Measurements from ENCODE around the gene PWWP2A.

Gene PWWP2A

GRCh38 chr5:160044391-160044804, 74.9 kb downstream of the PWWP2A start:
- no peak overlapping the region for H3K27ac ChIP-seq (replicated peaks)
- no peak overlapping the region for H3K4me3 ChIP-seq (replicated peaks; ENCODE audit: insufficient read depth, low read length)
- TF ChIP-seq POLR2AphosphoS5 (IDR thresholded peaks at IDR 0.05; ENCODE audit: low read depth), result no peak
- no peak for TF ChIP-seq SPI1 (IDR thresholded peaks at IDR 0.05; ENCODE audit: borderline replicate concordance, low read depth)
- no peak for TF ChIP-seq REST (IDR thresholded peaks at IDR 0.05; ENCODE audit: insufficient replicate concordance, low read depth)
- TF ChIP-seq CTCF (IDR thresholded peaks at IDR 0.05; ENCODE audit: insufficient read depth, low read length), result no peak
- no peak for TF ChIP-seq GABPA (IDR thresholded peaks at IDR 0.05; ENCODE audit: low read depth)
- DNase-seq (ENCODE audit: low read depth in 1 of 2, low spot score in 1 of 2), result no peak
- no peaks in the 10 kb centered on the region for H3K27me3 ChIP-seq (ENCODE audit: insufficient read depth, poor library complexity, severe bottlenecking)

GRCh38 chr5:160042671-160043070, 76.6 kb downstream of the PWWP2A start:
- no peak overlapping the region for H3K4me3 ChIP-seq (replicated peaks; ENCODE audit: insufficient read depth, low read length)
- no peak for DNase-seq (ENCODE audit: low read depth in 1 of 2, low spot score in 1 of 2)
- no peak for TF ChIP-seq POLR2AphosphoS5 (IDR thresholded peaks at IDR 0.05; ENCODE audit: low read depth)
- TF ChIP-seq CTCF (IDR thresholded peaks at IDR 0.05; ENCODE audit: insufficient read depth, low read length), result no peak
- no peak for TF ChIP-seq GABPA (IDR thresholded peaks at IDR 0.05; ENCODE audit: low read depth)
- TF ChIP-seq REST (IDR thresholded peaks at IDR 0.05; ENCODE audit: insufficient replicate concordance, low read depth), result no peak
- no peak for TF ChIP-seq SPI1 (IDR thresholded peaks at IDR 0.05; ENCODE audit: borderline replicate concordance, low read depth)
- no peaks in the 10 kb centered on the region for H3K27me3 ChIP-seq (ENCODE audit: insufficient read depth, poor library complexity, severe bottlenecking)
- no peak overlapping the region for H3K27ac ChIP-seq (replicated peaks)
